CD4-positive, alpha-beta T cell (primary cell): ENCODE data around the gene CREB3L2. TPM values are rescaled to one million over a fixed set of nuclear protein-coding genes. Genes with fewer than 3 reads are reported as not detected.
"Not testable (repeated sequence)": the region's sequence is repeated elsewhere in the genome, so short reads cannot be mapped to it uniquely, and the experiment has no call there.

ENCODE experiments used
- ATAC-seq: fragments of 200-7000 bp; cut with Tn5 transposase; one replicate; pipeline ENCODE4 v1.10.0; 2022; ENCODE audit warnings: mild to moderate bottlenecking; ENCODE audit not compliant: poor library complexity
- CTCF ChIA-PET: fragments of 350-600 bp; sonication (Branson Sonifier 250); formaldehyde crosslinking; loops from one replicate; lab custom pipeline; 2021; ENCODE audit warnings: antibody characterized with exemption, inconsistent platforms; lab: Charles Lee
- POLR2A ChIA-PET: fragments of 350-600 bp; sonication (Branson Sonifier 250); formaldehyde crosslinking; loops from one replicate; lab custom pipeline; 2021; ENCODE audit warnings: antibody characterized with exemption, inconsistent platforms; lab: Charles Lee
- DNase-seq, 14 experiments: peaks; one replicate each; pipeline ENCODE4 v3.0.0-alpha.2; 2013 to 2020; ENCODE audit warnings: mixed read lengths in 2 of 14
- H3K27ac ChIP-seq, 2 donors: one replicate each; pipeline versions ENCODE4 v1.5.1 to v1.7.0; 2013; ENCODE audit warnings: low read length in 2 of 2, low read depth in 1 of 2, mild to moderate bottlenecking in 1 of 2
- H3K27me3 ChIP-seq, 2 experiments: 1 replicate in 1 of 2; 2 replicates in 1 of 2; pipeline versions ENCODE4 v1.6.1 to v1.7.0; 2013; ENCODE audit warnings: low read length in 2 of 2, control low read depth in 1 of 2, mild to moderate bottlenecking in 1 of 2, moderate library complexity in 1 of 2; ENCODE audit not compliant: insufficient read depth in 2 of 2, control insufficient read depth in 1 of 2
- H3K36me3 ChIP-seq: one replicate; pipeline ENCODE4 v1.6.1; 2013; ENCODE audit warnings: low read length, control low read depth; ENCODE audit not compliant: insufficient read depth
- H3K4me1 ChIP-seq: one replicate; pipeline ENCODE4 v1.6.1; 2013; ENCODE audit warnings: low read length, control low read depth; ENCODE audit not compliant: insufficient read depth
- H3K4me3 ChIP-seq: one replicate; pipeline ENCODE4 v1.5.1; 2013; ENCODE audit warnings: mild to moderate bottlenecking, low read length, moderate library complexity
- H3K9me3 ChIP-seq, 2 experiments: 1 replicate in 1 of 2; 2 replicates in 1 of 2; pipeline versions ENCODE4 v1.6.1 to v1.7.0; 2013; ENCODE audit warnings: low read length in 2 of 2, mild to moderate bottlenecking in 2 of 2, control low read depth in 1 of 2, moderate library complexity in 1 of 2; ENCODE audit not compliant: control insufficient read depth in 1 of 2, insufficient read depth in 1 of 2
- H3K27ac Mint-ChIP-seq: one replicate; pipeline ENCODE4 v1.8.0; 2020; ENCODE audit warnings: mixed read lengths
- H3K27me3 Mint-ChIP-seq: one replicate; pipeline ENCODE4 v1.8.0; 2021; ENCODE audit warnings: mixed read lengths
- H3K36me3 Mint-ChIP-seq: one replicate; pipeline ENCODE4 v1.8.0; 2021; ENCODE audit warnings: low read depth, mixed read lengths
- H3K4me1 Mint-ChIP-seq: one replicate; pipeline ENCODE4 v1.8.0; 2021; ENCODE audit warnings: low read depth, mixed read lengths
- H3K4me3 Mint-ChIP-seq: one replicate; pipeline ENCODE4 v1.8.0; 2020; ENCODE audit warnings: mild to moderate bottlenecking, mixed read lengths
- H3K9me3 Mint-ChIP-seq: one replicate; pipeline ENCODE4 v1.8.0; 2020; ENCODE audit warnings: mixed read lengths
- CTCF ChIP-seq: fragments of 200-600 bp; IDR thresholded peaks from one replicate; pipeline ENCODE4 v1.8.0; 2022; ENCODE audit warnings: antibody characterized with exemption, mild to moderate bottlenecking
- intact Hi-C, 2 experiments: fragments of 100-400 bp; cut with DNase I in 1 of 2; cut with micrococcal nuclease in 1 of 2; formaldehyde crosslinking; loops; one replicate each; pipeline versions ENCODE4 v1.15.1 to v1.9.0; 2023 to 2025; cut with DNase I, micrococcal nuclease
- total RNA-seq, 174 experiments: library from RNA in 2 of 174; stranded (reverse) in 2 of 174; gene quantifications; one replicate each; pipeline ENCODE4 v1.2.3 and lab custom pipeline; 2021 to 2026

The CREB3L2 gene
- total RNA-seq, 2 experiments from 2014 or later = 11.7 to 12.9 TPM

DNA sequence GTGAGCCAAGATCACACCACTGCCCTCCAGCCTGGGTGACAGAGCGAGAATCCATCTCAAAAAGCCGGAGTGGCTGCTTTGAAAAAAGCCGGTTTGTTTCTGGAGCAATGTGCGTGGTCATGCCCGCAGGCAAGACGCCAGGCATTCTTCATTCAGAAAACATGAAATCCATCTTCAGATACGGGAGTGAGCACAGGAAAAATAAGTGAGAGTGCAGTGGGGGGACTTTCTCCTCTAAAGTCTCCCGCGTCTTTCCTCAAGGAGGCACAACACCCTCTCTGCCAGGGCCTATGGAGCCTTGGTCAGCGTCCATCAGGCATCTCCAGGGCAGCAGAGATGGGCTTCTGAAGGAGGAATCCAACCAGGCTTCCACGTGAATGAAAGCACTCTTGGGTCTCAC lies 92.8 kb downstream of the CREB3L2 start:
- H3K27me3 ChIP-seq = no peaks in the 10 kb centered on the region
- Mint-ChIP-seq H3K27me3 (no peaks in the 10 kb centered on the region), H3K4me3 (no peak overlapping the region), H3K36me3 (peaks cover 73% of the 10 kb centered on the region), H3K27ac (no peak overlapping the region), H3K4me1 (no peaks in the 10 kb centered on the region), H3K9me3 (no peaks in the 10 kb centered on the region)
- no peaks in the 10 kb centered on the region for H3K9me3 ChIP-seq
- peaks cover 75% of the 10 kb centered on the region for H3K36me3 ChIP-seq
- no peak for DNase-seq
- no peak overlapping the region for H3K4me3 ChIP-seq
- TF ChIP-seq CTCF = no peak
- H3K4me1 ChIP-seq = no peaks in the 10 kb centered on the region
- H3K27ac ChIP-seq = no peak overlapping the region
- CTCF ChIA-PET = no interaction called here
- ATAC-seq = no peak
- POLR2A ChIA-PET = no interaction called here
- intact Hi-C loops = loop anchor here in 1 of 2 experiments (10.0 kb wide), 2 partner anchors 246 to 536 kb away; no protein-coding TSS in a partner anchor

DNA sequence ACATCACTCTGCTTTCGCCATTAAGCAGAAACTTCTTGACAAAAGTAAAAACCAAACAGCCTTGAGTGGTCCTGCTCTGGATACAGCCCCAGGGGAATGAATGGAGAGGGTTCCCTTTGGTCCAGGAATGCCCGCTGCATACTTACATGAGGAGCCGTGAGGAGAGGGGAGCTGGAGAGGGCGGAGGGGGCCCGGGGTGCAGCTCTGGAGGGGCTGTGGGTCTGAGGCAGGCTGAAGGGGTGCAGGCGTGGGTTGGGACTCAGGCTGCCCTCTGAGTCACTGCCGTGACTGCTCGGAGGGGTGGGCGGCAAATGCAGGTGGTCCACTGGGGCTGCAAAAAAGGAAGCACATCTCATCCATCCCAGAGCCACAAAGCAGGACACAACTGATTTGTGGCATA lies 93.8 kb downstream of the CREB3L2 start:
- H3K27ac Mint-ChIP-seq = no peak overlapping the region
- no peak overlapping the region for H3K4me3 ChIP-seq
- ChIA-PET CTCF (interaction anchor here (0.9 to 2.2 kb wide), 2 partner anchors 94 to 101 kb away, joined by 4 to 8 read pairs; partner anchors contain the start of gene CREB3L2), POLR2A (no interaction called here)
- peaks cover 75% of the 10 kb centered on the region for H3K36me3 ChIP-seq
- ATAC-seq = no peak
- intact Hi-C loops = loop anchor here in 1 of 2 experiments (10.0 kb wide), 2 partner anchors 247 to 537 kb away; no protein-coding TSS in a partner anchor
- peaks cover 6% of the 10 kb centered on the region for H3K4me1 Mint-ChIP-seq
- H3K9me3 Mint-ChIP-seq = no peaks in the 10 kb centered on the region
- DNase-seq = no peak
- no peak overlapping the region for H3K4me3 Mint-ChIP-seq
- H3K9me3 ChIP-seq = no peaks in the 10 kb centered on the region
- H3K27me3 ChIP-seq = no peaks in the 10 kb centered on the region
- peaks cover 7% of the 10 kb centered on the region for H3K4me1 ChIP-seq
- H3K36me3 Mint-ChIP-seq = peaks cover 79% of the 10 kb centered on the region
- H3K27me3 Mint-ChIP-seq = no peaks in the 10 kb centered on the region
- H3K27ac ChIP-seq = no peak overlapping the region
- no peak for TF ChIP-seq CTCF

- H3K36me3 ChIP-seq = peaks cover 68% of the 10 kb centered on the region
Observed at GRCh38 chr7:137906636-137907035, 95.2 kb downstream of the CREB3L2 start.

More at GRCh38 chr7:137906636-137907035, 95.2 kb downstream of the CREB3L2 start:
- H3K27me3 Mint-ChIP-seq, ATAC-seq, H3K9me3 Mint-ChIP-seq, H3K9me3 ChIP-seq, DNase-seq, H3K4me1 ChIP-seq, POLR2A ChIA-PET, H3K27me3 ChIP-seq, H3K4me1 Mint-ChIP-seq, H3K4me3 Mint-ChIP-seq, H3K27ac Mint-ChIP-seq, H3K27ac ChIP-seq, H3K4me3 ChIP-seq: not testable (repeated sequence)
- intact Hi-C loops = loop anchor here in 1 of 2 experiments (10.0 kb wide), 2 partner anchors 248 to 538 kb away; no protein-coding TSS in a partner anchor
- H3K36me3 Mint-ChIP-seq = peaks cover 69% of the 10 kb centered on the region
- CTCF ChIA-PET = interaction anchor here (1.6 to 2.2 kb wide), 2 partner anchors 30 to 96 kb away, joined by 3 to 8 read pairs; partner anchors contain the start of gene CREB3L2
